Nephron progenitor cell (in vitro differentiated cells): ENCODE data around the gene CREB3L2.

Source experiments
- DNase-seq: peaks from one replicate; pipeline ENCODE4 v3.0.0; 2021
- H3K27ac Mint-ChIP-seq: 2 replicates; pipeline ENCODE4 v1.8.0; 2021; ENCODE audit warnings: mild to moderate bottlenecking, moderate library complexity, mixed read lengths
- H3K27me3 Mint-ChIP-seq: 2 replicates; pipeline ENCODE4 v1.8.0; 2021; ENCODE audit warnings: mild to moderate bottlenecking, low read depth, mixed read lengths; ENCODE audit not compliant: poor library complexity
- H3K36me3 Mint-ChIP-seq: 2 replicates; pipeline ENCODE4 v1.8.0; 2021; ENCODE audit warnings: low read depth, mixed read lengths
- H3K4me1 Mint-ChIP-seq: 2 replicates; pipeline ENCODE4 v1.8.0; 2021; ENCODE audit warnings: mixed read lengths
- H3K4me3 Mint-ChIP-seq: 2 replicates; pipeline ENCODE4 v1.8.0; 2021; ENCODE audit warnings: mild to moderate bottlenecking, moderate library complexity, mixed read lengths
- H3K9me3 Mint-ChIP-seq: 2 replicates; pipeline ENCODE4 v1.8.0; 2021; ENCODE audit warnings: mild to moderate bottlenecking, moderate library complexity, mixed read lengths
- CTCF ChIP-seq: fragments of 200-600 bp; sonication (generic); IDR thresholded peaks from 2 replicates; pipeline ENCODE4 v1.5.0; 2021; ENCODE audit warnings: antibody characterized with exemption

CREB3L2 gene

DNA sequence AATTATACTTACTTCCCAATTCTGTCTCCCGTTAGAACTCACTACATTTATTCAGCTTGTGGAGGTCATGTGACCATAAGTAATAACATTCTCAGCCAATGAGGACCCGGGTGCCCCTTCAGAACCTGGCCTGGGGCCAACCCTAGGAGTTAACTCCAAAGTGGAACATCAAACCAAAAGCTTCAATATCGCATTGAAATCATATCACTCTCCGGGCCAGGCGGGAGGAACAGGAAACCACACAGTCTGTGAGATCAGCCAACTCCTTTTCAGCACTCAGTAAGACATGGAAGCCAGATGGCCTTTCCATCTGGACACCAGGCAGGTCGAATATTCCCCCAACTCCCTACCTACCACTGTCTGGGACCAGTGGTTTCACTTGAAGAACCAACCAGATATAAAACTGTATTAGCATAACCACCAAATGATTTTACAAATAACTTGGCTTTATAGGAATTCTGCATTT, 5.5 kb downstream of the CREB3L2 start:
- Mint-ChIP-seq H3K27ac (no peak overlapping the region), H3K9me3 (peaks cover 5% of the 10 kb centered on the region), H3K27me3 (peaks cover 3% of the 10 kb centered on the region), H3K36me3 (peaks cover 50% of the 10 kb centered on the region), H3K4me1 (peaks cover 59% of the 10 kb centered on the region), H3K4me3 (no peak overlapping the region)
- DNase-seq: no peak
- TF ChIP-seq CTCF: no peak

DNA sequence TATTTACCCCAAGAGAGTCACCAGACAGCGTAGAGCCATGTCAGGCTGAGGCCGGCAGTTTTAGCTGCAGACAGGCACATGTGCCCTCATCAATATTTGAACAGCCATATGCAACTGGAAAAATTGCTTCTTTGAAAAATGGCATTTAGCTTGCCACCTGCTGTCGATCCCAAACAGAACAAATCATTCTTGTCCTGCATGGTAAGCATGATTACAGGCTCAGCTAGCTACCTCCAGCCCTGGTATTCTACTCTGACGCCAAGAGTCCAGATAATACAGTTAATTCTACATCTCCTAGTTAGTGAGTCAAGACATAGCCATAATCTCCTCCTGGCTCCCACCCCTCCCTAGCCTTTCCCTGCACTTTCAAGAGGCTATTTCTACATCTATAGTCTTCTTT, 7.7 kb downstream of the CREB3L2 start:
- Mint-ChIP-seq H3K9me3 (peaks cover 5% of the 10 kb centered on the region), H3K36me3 (peaks cover 49% of the 10 kb centered on the region), H3K27ac (no peak overlapping the region), H3K4me1 (peaks cover 44% of the 10 kb centered on the region), H3K27me3 (peaks cover 3% of the 10 kb centered on the region), H3K4me3 (no peak overlapping the region)
- no peak for TF ChIP-seq CTCF
- DNase-seq: no peak

DNA sequence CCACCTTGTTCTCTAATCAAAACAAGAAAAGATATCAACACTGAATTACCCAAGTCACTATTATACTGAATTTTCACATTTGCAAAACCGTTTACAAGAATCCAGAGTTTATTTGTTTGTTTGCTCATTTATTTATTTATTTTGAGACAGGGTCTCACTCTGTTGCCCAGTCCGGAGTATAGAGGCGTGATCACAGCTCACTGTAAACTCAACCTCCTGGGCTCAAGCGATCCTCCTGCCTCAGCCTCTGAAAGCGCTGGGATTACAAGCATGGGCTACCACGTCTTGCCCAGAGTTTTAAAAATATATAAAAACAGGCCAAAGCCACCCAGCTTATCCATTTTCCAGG, 8.5 kb downstream of the CREB3L2 start:
- peaks cover 5% of the 10 kb centered on the region for H3K9me3 Mint-ChIP-seq
- no peak for DNase-seq
- H3K36me3 Mint-ChIP-seq: peaks cover 43% of the 10 kb centered on the region
- H3K4me1 Mint-ChIP-seq: peaks cover 35% of the 10 kb centered on the region
- H3K27me3 Mint-ChIP-seq: peaks cover 3% of the 10 kb centered on the region
- no peak overlapping the region for H3K4me3 Mint-ChIP-seq
- no peak for TF ChIP-seq CTCF
- H3K27ac Mint-ChIP-seq: peak overlapping the region; percentile 4

GRCh38 chr7:137992550-137993394, 9.1 kb downstream of the CREB3L2 start:
- peaks cover 29% of the 10 kb centered on the region for H3K4me1 Mint-ChIP-seq
- no peak overlapping the region for H3K4me3 Mint-ChIP-seq
- peaks cover 37% of the 10 kb centered on the region for H3K36me3 Mint-ChIP-seq
- H3K27ac Mint-ChIP-seq: peak overlapping the region; percentile 4
- no peak for TF ChIP-seq CTCF
- peaks cover 5% of the 10 kb centered on the region for H3K9me3 Mint-ChIP-seq
- no peak for DNase-seq
- H3K27me3 Mint-ChIP-seq: peaks cover 3% of the 10 kb centered on the region

DNA sequence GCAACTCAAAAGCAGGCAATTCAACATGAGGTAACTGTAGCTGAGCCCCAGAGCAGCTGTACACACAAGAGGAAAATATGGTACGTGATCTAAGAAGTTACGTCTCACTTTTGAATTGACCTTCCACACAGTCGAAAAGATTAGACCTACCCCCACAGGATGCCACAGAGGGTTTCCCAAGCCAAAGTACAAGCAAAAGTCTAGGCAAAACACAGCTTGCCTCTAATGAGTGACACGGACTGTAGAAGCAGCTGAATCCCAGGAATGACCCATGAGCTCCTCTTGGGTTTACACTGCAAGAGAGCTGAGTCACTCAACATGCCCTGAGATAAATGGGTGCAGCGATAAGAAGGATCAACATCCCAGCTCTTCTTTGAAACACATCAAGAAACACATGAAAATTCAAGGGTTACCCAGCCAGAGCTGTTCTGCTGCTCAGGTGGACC, 9.8 kb downstream of the CREB3L2 start:
- Mint-ChIP-seq H3K9me3 (peaks cover 5% of the 10 kb centered on the region), H3K4me3 (no peak overlapping the region), H3K27ac (peak overlapping the region; percentile 44), H3K27me3 (peaks cover 3% of the 10 kb centered on the region), H3K4me1 (peaks cover 28% of the 10 kb centered on the region), H3K36me3 (peaks cover 34% of the 10 kb centered on the region)
- DNase-seq: no peak
- TF ChIP-seq CTCF: no peak
